GM21390 (cell line): ENCODE results near the gene SPHKAP.
"Not testable (repeated sequence)": the region's sequence is repeated elsewhere in the genome, so short reads cannot be mapped to it uniquely, and the experiment has no call there.

Experiments
- ATAC-seq: cut with Tn5 transposase; IDR thresholded peaks from one replicate; pipeline ENCODE4 v1.9.1; 2021; ENCODE audit not compliant: unreplicated experiment

Gene SPHKAP

DNA sequence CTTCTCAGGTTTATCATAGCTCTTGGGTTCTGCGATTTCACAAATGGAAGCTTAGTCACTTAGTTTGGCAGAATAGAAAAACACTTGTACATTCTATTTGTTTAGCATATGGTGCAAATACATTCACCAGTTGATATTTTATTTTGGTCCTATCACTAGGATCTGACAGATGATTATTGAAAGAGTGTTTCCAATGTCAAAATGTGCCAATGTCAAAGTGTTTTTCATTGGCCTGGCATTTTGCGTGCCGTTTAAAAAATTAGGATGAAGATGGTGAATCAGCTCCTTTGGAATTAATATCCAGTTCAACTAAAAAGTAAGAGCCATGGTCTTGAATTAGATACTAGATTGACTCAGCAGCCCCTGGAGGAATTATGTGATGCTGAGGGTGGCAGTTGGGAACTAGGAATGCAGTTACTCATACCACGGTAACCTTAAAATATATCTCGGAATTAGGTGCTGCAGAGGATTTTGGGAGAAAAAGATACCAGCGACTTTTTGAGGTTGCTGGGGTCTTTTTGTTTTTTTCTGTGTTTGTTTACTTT is 87.0 kb downstream of the SPHKAP start:
- ATAC-seq: no peak

DNA sequence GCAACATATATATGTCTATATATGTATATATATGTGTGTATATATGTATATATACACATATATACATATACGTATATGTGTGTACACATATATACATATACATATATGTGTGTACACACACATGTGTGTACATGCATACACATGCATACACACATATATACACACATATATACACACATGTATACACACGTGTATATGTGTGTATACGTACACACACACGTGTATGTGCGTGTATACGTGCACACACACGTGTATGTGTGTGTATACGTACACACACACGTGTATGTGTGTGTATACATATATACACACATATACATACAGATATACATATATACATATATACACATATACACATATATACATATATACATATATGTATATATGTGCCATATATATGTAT is 89.4 kb downstream of the SPHKAP start:
- ATAC-seq: no peak

DNA sequence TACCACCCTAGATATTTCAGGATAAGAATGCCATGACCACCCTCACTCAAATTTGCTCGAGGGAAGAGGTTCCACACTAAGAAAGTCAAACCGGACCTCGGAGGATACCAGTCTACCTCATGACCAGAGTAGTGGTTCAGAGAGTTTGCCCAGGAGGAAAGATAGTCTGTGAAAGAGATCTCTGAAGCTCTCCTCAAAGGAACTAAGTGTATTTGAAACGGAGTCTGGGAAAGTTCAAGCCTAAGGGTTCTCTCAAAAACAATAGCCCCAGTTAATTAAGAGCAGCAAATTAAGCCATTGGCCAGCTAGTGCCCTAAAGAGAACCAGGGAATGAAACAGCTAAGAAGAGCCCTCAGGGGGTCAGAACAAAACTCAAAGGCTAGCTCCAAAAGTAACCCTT is 94.9 kb downstream of the SPHKAP start:
- no peak for ATAC-seq

DNA sequence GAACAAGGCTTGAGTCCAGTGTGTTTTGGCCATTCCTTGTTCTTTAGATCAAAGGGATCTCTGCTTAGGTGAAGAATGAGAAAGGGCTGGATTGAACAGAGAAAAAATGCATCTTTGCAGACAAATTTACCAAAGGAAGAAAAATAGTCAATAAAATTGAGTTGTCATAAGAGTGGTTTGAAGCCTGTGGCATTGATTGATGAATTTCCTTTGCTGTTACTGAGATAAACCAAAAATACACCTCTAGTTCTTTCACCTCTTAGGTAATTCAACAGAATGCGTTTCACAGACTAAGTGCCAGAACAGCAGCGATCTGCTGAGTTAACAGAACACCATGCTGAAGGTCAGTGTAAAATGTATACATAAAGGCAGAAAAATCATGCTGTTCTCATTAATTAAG is 96.8 kb downstream of the SPHKAP start:
- no peak for ATAC-seq

DNA sequence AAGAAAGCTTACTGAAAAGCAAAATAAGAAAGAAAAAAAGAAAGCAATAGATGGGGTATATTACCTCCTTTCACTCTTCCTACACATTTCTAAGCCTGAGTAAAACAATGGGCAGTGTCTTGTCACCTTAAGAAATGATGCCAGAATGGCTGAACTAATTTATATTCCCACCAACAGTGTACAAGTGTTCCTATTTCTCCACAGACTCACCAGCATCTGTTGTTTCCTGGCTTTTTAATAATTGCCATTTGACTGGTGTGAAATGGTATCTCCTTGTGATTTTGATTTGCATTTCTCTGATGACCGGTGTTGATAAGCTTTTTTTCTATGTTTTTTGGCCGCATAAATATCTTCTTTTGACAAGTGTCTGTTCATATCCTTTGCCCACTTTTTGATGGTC is 98.4 kb downstream of the SPHKAP start:
- ATAC-seq: no peak

DNA sequence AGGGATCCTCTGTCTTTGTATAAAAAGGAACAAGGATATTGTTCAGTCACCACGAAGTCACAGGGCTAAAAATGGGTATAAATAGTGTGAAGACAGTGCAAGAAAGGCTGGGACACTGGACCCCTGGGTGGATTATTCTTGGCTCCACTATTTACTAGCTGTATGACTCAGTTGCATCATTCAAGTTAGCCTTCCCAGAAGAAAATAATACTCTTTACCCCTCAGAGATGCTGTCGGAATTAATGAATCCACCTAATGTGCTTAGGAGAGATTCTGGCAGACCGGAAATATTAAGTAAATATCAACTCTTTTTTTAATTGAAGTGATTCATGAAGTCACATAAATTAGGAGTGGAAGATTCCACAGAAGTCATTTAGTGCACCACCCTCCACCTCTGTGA is 98.9 kb downstream of the SPHKAP start:
- no peak for ATAC-seq

DNA sequence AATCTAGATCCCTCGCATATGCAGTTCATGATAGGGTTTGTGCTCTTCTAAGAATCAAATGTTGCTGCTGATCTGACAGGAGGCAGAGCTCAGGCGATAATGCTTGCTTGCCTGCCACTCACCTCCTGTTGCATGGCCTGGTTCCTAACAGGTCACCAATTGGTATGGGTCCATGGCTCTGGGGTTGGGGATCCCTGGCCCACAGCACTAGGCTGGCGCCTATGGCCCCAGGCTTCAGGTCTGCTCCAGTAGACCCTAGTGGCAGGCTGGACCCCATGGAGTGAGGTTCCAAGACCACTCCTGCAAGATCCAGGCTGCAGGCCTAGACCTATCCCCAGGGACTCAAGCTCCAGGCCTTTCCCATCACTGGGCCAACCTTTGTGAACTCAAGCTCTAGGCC is 102.3 kb downstream of the SPHKAP start:
- ATAC-seq: no peak

DNA sequence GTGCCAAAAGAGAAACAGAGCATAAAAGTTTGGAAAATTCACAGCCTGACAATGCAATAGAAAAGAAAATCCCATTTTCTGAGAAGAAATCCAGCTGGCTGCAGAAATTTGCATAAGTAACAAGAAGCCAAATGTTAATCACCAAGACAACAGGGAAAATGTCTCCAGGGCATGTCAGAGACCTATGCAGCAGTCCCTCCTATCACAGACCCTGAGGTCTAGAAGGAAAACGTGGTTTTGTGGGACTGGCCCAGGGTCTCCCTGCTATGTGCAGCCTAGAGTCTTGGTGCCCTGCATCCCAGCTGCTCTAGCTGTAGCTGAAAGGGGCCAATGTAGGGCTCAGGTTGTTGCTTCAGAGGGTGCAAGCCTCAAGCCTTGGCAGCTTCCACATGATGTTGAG is 104.8 kb downstream of the SPHKAP start:
- not testable (repeated sequence) for ATAC-seq

DNA sequence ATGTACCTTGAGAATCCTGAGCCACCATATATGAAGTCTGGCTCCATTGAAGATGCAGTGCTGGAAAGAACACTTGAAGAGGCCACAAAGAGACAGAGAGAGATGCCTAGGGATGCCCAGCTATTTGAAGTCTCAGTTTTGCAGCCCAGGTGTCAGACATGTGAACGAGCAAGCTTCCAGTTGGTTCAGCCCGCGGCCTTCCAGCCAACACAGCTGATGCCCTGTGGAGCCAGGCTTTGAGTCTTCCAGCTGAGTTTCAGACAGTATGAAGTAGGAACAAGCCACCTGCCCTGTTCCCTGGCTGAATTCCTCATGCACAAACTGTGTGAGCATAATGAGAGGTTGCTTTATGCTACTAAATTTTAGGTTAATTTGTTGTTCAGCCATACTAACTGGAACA is 108.8 kb downstream of the SPHKAP start:
- no peak for ATAC-seq

DNA sequence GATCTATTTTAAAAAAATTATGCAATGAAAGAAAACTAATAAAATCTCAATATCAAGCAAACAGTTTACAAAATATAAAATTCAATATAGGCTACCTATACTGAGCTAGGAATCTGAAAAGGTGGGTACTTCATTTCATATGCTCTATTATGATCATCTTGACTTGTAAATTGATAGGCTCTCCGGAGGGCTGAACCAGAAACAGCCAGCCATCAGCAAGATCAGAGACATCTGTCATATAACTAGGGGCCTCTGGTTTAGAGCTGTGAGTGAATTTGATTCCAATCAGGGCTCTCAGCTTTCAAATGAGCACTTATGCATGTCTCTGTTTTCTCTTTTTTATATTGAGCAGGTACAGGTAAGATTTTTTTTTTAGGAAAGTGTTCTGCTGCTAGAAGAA is 114.2 kb downstream of the SPHKAP start:
- ATAC-seq: no peak

DNA sequence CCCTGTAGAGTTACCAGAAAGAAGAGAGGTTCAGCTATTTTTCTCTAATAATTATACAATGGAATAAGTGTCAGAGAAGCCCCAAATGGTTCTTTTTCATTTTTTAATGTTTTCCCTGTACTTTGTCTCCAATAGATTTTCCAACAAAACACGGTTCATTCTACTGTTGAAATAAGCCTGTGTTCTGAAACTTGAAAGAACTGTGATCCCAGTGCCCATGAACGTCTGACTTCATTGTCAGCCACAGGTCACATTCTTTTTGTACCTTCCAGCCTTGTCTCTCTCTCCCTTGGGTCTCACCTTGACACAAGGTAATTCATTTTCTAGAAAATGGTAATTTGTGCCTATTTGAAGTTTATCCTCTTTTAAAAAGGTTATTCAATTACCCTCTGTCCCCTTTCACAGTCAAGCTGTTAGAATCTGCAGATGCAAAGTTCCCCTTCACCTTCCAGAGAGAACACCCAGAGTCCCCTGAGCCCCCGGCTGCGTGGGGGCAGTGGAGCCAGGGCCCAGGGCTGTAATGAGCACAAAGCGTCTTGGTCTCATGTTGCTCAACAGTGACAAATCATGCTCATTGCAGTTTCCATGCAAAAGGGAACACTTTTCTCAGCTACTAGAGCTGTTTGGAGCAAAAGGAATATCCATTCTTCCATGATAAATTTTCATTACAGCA is 115.2 kb downstream of the SPHKAP start:
- no peak for ATAC-seq

DNA sequence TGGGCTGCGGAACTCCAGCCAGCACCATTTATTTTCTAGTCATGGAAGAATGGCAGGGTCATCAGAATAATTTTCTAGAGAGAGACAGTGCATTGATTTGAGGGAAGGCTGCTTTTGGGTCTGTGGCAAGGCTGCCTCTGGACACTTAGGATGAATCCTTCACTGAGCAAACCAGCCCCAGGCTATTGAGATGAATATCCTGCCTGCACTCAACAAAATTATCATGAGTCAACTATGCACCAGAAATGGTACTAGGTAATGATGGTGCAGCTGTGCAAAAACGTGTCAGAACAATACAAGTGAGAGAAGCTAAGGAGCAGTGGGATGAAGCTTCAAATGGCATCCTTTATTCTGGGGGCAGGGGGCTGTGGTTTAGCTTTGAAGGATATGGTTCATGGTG is 115.8 kb downstream of the SPHKAP start:
- no peak for ATAC-seq

DNA sequence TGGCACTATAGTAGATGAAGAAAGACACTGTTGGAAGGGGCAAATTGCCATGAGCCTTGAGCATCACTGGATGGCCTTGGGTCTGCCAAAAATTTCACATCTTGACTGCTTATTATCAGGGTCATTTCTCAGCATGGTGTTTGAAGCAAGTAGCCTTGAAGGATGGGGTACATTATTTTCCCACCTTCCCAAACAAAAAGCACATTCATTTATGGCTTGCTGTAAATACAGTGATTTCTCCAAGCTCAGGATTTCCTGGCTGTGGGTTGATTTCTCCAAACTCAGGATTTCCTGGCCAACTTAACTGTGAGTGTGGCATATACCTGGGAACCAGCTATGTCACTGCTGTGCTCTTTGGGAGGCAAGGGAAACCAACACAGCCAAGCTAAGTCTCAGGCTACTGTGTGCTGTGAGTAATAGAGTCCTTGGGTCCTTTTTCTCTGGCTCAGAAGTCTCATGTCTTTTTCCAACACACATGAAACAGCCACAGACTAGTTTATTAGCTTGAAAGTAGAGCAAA is 116.6 kb downstream of the SPHKAP start:
- ATAC-seq: no peak

DNA sequence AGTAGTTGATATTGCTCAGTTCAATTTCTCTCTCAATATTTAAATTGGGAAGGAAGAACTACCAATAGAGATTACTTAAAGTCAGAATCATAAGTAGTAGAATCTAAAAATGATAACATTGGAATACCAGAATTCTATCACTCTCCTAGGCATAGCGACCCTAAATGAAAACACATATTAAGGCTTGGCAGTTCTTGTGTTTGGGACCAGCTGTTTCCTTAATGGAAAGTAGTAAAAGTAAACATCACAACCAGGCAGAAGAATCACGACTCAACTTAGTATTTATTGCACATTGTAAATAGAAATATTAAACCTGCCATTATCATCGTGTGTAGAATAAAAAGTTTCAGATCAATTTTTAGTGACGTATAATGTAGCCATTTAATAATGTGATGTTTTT is 117.5 kb downstream of the SPHKAP start:
- no peak for ATAC-seq

DNA sequence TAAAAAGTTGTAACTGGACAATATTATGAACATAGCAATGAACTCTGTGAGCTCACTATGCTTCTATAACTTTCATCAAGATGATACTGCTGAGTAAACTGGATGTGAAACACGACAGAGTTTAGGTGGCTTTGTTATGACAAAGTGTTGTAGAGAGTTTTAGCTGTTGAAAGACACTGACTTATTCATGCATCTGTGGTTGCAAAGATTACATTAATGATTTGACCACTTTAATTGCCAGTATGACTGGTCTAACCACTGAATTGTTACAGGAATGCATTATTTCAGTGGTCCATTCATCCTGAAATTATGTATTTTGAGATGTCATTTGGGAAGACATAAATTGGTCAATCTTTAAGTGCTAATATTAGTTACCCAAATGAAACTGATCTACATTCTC is 117.9 kb downstream of the SPHKAP start:
- ATAC-seq: no peak

DNA sequence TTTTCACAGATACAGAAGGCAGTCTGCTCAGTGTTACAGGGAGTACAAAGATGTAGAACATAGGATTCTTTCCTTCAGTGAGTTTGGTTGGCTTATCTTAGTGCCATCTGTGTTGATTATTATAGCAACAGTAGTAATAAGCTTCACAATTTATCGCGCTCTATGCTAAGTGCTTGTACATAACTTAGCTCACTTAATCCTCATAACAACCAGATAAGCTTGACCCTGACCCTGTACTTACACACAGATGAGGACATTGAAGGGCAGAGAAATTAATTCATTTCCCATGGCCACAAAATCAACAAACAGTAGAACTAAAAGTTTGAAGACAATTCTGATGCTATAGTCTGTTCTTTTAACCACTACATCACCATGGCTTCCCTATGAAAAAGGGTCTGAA is 121.8 kb downstream of the SPHKAP start:
- no peak for ATAC-seq

DNA sequence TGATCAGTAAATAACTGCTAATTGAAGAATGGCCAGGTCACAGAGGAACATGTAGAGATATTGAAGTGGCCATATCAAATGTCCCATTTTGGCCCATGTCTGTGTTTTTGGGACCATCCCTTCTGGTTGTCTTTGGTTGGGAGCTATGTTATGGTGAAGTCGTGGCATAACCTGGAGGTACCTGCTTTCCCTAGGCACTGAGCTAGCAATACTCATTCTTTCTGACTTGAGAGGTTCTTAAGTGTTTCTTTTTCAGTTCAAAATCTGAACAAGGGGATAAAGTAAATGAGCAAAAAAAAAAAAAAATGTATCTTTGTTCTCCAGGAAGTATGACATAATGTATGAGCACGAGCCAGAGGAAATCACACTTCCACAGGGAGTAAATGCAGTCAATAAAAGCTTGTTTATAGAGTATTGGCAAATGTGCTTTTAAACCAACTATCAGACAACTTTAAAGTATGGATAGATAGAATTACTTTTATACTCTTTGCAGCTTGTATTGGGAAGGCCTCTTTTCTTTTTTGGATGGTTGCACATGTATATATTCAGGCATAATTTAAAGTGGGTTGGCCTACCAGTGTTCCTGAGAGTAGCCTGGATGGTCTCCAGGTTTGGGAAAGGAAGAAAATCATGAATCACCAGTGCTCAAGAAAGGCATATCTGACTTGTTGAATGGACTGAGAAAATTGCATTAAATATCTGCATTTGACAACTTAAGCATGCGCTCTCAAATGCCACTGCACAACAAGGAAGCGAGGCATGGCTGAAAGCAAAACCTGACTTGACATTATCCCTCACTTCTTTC is 125.0 kb downstream of the SPHKAP start:
- ATAC-seq: no peak

DNA sequence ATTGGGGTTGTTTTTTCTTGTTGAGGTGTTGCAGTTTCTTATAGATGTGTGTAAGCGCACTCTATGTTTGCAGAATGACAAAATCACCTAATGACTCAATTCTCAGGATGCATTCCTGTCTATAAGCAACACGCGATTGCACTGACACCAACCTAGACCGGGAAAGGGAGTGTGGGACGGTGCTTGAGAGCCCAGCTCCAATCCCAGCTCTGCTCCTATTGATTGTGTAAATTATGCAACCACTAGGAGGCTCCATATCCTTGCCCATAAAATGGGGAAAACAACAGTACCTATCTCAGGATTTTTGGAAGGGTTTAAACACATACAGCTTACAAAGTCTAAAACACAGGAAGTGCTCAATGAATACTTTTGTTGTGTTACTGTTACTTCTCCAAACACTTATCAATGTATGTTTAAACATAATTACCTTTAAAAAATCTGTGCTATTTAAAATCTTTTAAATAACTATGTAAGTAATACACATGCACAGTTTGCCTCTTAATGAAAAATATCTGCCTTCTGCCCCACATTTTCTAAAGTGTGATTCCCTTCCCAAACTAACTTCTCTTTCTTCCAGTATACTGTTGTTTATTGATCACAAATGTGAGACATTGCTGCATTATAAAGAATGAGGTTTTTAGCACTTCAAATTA is 132.5 kb downstream of the SPHKAP start:
- peak; percentile 73 for ATAC-seq

DNA sequence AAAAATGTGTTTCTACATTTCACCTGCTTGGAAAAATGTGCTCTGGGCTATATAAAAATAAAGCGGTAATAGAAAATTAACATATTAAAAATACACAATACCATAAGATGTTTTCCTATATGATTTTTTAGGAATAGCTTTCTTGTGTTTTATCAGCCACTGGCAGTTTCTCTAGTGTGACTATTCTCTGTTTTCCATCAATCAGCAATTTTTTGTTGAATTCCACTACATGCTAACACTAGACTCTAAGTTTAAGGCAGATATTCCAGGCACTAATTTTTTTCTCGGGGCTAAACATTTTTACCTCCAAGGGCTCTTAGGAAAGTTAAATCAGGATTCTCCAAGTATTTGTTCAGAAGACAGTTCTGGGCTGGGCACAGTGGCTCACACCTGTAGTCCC is 140.5 kb downstream of the SPHKAP start:
- ATAC-seq: no peak

DNA sequence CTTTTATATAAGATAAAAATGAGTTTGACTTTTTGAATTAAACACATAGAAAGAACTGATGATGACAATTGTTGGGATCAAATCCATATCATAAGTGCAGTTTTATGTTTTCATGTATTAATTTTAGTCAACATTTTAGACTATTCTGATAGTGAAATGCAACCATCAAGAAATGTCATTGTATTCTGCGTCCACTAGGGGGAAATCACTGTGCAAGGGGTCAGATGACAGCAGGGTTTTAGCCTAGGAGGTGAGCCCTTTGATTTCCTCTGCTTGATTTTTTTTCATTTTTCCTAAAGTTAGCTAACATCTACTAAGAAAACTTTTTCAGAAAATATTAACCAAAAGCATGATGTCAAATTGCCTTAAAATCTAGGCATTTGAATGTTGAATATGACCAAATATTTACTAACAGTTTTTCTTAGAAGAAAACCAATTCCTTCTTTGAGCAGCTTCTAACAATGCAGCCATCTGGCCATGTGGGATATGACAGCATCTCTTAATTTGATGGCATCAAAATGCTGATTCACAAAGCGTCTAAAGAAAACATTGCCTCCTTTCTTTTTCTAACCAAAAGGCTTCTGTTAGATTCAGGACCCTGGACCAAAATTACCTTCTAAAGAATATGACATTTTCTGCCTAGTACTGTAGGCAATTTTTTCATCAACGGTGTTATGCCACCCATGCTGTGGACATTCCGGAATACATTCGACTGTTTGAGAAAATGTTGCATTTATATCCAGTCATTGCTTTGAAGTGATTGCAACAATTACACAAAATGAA is 141.5 kb downstream of the SPHKAP start:
- ATAC-seq: peak; percentile 92

DNA sequence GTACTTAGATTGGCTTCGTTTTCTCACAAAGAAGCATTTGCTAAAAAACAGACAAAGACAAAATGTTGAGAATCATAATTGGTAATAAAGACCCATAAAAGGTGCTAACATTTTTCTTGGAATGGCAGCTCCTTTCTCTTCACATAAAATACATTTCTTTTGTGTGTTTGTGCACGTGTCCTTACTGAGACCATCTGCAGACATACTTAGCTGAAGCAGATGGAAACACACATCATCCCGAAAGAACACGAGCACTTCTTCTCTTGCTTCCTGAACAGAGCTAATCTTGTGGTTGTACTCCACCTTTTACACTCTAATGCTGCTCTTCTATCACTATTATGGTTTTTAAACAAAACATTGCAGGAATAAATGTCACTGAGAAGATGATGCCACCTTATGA is 142.5 kb downstream of the SPHKAP start:
- ATAC-seq: no peak
